Fibroblast of skin of right quadriceps (primary cell): Measurements from ENCODE around the gene SYNRG.
"Not testable (repeated sequence)": the region's sequence is repeated elsewhere in the genome, so short reads cannot be mapped to it uniquely, and the experiment has no call there.

Experiments
- DNase-seq: peaks from one replicate; pipeline ENCODE4 v3.0.0-alpha.2; 2013

Gene SYNRG

GRCh38 chr17:37541880-37542660, 67.1 kb downstream of the SYNRG start:
- peak; percentile 76 for DNase-seq

DNA sequence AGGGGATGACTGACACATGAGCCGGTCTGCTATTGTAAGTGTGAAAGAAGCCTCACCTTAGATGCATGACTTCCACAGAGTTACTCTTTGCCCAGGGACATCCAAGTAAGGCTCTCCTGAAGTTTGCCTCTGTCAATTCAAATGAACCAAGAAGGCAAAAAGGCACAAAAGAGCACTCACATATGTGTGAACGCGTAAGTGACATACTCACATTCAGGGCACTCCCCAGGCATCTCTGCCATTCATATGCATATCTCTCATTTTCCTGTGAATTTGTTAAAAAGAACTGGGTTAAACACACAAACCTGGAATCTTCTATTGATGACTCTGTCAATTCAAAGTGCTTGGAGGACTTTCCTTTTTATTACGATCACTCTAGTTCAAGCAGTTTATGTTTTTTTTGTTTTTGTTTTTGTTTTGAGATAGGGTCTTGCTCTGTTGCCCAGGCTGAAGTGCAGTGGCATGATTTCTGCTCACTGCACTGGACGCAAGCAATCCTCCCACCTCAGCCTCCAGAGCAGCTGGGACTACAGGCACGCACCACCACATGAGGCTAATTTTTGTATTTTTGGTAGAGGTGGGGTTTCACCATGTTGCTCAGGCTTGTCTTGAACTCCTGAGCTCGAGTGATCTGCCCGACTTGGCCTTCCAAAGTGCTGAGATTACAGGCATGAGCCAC, 70.1 kb downstream of the SYNRG start:
- DNase-seq: no peak

DNA sequence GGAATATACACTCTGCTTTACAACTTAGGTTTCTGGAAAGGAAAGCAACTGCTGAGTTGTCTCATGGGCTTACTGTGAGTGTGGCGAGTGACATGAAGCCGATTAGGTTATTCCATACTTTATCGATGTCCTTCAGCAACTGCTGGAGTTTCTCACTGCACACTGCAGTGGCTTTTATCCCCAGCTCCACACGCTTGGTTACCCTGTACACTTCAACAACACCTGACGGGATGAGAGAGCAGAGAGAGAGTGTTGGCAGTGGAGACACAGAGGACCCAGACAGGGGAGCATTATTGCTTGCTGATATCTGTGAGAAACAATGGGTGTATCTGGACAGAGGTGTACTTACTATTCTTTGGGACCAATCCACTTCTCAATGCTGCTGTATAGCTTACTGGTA, 73.3 kb downstream of the SYNRG start:
- no peak for DNase-seq

DNA sequence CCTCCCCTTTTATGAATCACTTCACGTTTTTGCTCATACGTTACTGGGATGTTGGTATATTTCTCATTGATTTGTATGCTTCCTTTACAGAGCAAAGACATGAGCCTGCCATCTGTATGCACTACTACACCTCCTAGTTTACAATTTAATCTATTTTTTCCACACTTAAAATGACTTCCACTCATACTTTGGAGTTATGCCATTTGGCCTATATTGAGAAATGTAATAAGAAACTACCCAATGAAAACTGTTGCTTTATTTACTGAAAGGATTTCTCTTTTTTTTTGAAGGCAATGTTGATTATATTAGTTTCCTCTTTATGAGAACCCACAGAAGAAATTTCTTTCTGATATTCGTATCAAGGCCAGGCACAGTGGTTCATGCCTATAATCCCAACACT, 76.5 kb downstream of the SYNRG start:
- DNase-seq: no peak

DNA sequence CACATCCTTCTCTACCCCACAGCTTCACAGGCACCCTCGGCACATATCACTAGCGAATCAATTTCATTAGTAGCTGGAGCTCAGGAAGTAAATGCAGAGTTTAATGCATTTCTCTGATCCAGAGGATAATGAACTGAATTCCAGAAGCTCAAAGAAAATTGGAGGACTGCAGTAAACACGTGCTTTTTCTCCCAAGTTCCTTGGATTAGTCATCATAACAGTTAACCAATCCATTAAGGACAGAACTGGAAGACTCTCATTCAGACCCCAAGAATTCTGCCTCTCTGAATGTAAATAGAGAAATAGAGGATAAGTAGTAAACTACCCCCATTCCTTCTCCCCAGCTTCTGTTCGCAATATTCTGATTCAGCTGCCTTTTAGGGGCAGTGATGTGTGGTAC, 78.8 kb downstream of the SYNRG start:
- peak; percentile 34 for DNase-seq

DNA sequence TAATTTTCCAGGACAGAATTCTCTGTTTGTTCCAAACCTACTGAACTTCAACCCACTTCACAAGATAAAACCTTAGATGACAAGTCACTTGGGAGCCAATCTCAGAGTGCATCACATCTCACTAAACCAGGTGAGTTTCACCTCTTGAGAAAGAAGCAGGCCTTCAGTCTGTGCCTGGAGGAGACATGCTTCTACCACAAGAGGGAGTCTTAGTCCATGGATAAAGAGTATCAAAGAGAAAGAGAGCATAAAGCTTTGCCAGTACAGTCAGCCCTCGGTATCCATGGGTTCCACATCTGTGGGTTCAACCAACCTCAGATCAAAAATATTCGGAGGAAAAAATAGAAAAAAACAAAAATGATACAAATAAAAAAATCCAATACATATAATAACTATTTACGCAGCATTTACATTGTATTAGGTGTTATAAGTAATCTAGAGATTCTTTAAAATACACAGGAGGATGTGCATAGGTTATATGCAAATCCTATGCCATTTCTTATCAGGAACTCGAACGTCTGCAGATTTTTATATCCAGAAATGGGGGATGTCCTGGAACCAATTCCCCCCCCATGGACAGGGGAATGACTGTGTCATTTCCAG, 81.9 kb downstream of the SYNRG start:
- DNase-seq: peak; percentile 54

- DNase-seq: no peak
These were observed 85.5 kb downstream of the SYNRG start for GRCh38 chr17:37523715-37524219.

- no peak for DNase-seq
These were observed 87.4 kb downstream of the SYNRG start for GRCh38 chr17:37521821-37522220.

GRCh38 chr17:37520174-37520573, 89.0 kb downstream of the SYNRG start:
- DNase-seq: no peak

- DNase-seq: peak; percentile 39
These were observed 89.8 kb downstream of the SYNRG start for GRCh38 chr17:37519251-37519985.

DNA sequence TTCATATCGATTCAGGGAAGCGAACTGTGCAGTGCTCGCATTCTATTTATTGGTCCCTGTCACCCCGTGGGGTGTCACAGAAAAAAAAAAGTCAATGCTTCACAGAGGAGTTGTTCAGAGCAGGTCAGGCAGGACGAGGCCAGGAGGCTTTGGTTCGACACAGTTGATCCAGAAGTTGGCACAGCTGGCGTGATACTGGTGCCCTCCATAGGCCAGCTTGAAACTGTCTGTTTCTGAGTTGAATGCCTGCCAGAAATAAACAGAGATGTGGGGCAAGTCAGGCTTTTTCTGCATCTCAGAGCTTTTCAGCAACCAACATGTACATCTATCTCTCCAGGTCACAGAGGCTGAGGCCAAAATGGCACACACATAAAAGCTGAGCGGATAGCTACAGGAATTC, 90.4 kb downstream of the SYNRG start:
- DNase-seq: no peak

DNA sequence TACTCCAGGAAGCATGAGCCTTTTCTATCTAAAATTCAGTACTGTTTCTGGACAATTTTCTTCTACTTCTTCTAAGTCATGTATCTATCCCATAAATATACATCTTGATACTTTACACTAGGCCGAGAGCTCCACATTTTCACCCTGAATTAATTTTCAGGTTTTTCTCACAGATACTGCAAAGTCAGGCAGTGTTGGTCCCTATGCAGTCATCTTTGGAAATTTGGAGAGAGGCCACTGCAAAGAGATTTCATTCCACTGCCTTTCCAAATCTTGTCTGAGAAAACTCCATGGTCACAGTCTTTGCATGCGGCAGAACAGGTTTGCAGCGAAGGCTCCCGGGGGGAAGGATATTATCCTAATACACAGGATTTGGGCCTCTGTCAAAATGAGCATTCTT, 91.3 kb downstream of the SYNRG start:
- DNase-seq: no peak

DNA sequence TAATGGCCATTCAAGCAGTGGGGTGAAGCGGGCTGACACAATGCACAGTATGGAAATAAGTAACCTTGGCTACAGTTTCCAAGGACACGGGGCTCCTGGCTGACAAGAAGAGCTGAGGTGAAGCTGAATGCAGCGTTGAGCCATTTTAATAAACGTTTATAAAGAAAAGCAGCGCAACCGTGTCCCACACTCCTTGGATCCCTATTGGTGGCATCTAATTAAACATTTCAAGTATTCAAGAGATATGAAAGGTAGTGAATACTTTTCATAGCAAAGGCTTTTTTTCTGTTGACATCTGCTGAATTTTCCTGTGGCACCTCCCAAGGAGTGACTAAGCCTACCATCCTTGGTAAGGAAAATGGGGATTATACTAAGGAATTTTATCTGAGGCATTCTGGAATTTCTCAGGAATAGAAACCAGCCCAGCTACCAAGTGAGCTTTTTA, 93.1 kb downstream of the SYNRG start:
- DNase-seq: peak; percentile 67

DNA sequence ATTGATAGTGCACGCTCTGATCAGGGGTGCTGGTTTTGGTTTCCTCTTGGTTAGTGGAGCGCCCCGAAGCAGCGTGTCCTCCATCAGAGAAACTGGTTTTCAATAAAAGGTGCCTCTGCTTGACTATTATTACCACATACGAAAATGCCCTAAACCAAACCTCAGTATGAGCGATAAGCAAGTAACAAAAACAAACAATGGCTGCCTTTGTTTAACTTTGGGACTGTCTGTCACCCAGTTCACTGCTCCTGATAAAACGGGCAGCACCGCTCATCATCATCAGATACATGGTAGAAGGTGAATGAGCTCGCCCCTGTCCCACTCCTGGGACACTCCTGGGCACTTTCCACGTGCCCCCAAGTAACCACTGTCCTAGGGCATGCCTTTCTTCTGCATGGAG, 95.5 kb downstream of the SYNRG start:
- no peak for DNase-seq

GRCh38 chr17:37512442-37513068, 96.7 kb downstream of the SYNRG start:
- no peak for DNase-seq

GRCh38 chr17:37511642-37512041, 97.6 kb downstream of the SYNRG start:
- not testable (repeated sequence) for DNase-seq

DNA sequence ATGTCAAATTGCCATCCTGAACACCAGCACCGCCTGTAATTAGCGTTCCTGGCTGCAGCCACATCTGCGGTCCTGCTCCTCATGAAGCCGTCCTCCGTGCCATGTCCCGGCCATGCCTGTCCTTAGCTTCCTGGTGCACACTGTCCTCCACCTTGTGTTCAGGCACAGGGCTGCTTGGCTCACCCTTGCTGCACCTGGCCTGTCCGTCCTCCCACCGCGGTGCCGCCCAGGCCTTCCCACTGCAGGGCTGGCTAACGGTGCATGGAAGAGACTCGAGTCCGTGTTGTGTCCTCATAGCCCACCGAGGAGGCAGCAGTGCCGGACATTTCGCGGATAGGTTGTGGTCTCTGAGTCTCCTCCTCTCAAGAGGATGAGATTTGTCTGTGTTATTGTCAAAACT, 99.2 kb downstream of the SYNRG start:
- DNase-seq: no peak

- DNase-seq: no peak
These were observed 102.1 kb downstream of the SYNRG start for GRCh38 chr17:37507111-37507510.

- DNase-seq: no peak
These were observed 102.5 kb downstream of the SYNRG start for GRCh38 chr17:37506678-37507077.

GRCh38 chr17:37505333-37505732, 103.9 kb downstream of the SYNRG start:
- DNase-seq: no peak

- DNase-seq: no peak
These were observed 106.1 kb downstream of the SYNRG start for GRCh38 chr17:37503148-37503547.
